Brain microvascular endothelial cell (primary cell): ENCODE measurements around the gene CTAG1B.
A peak's percentile ranks its signal among the peaks of the same experiment; 100 is the strongest.

Experiments
- DNase-seq: peaks from one replicate; pipeline ENCODE4 v3.0.0-alpha.2; 2020
- H3K27ac ChIP-seq: fragments of 250-450 bp; sonication (Bioruptor Pico); 2 replicates; pipeline ENCODE4 v1.5.1; 2020; ENCODE audit warnings: mild to moderate bottlenecking, moderate library complexity
- H3K27me3 ChIP-seq: fragments of 250-450 bp; sonication (Bioruptor Pico); replicated peaks from 2 replicates; pipeline ENCODE4 v1.5.1; 2020; ENCODE audit warnings: mild to moderate bottlenecking
- H3K36me3 ChIP-seq: fragments of 250-450 bp; sonication (Bioruptor Pico); replicated peaks from 2 replicates; pipeline ENCODE4 v1.5.1; 2020; ENCODE audit warnings: mild to moderate bottlenecking
- H3K4me3 ChIP-seq: 2 replicates; pipeline ENCODE4 v1.5.1; 2011; ENCODE audit warnings: low read depth, mild to moderate bottlenecking, control low read depth, low read length, moderate library complexity
- CTCF ChIP-seq: IDR thresholded peaks from 2 replicates; pipeline ENCODE4 v1.5.1; 2011; ENCODE audit warnings: low read depth, mild to moderate bottlenecking, moderate library complexity, low read length, control low read depth, inconsistent platforms; ENCODE audit errors: missing control alignments
- in situ Hi-C: cut with HindIII; loops from 2 replicates; pipeline ENCODE4 v1.10.0; 2017; ENCODE audit warnings: low sequenced_read_pairs, low pct_ligation_motif_present

Gene CTAG1B

GRCh38 chrX:154598656-154599055 is 20.4 kb downstream of the CTAG1B start:
- TF ChIP-seq CTCF = no peak
- no peaks in the 10 kb centered on the region for H3K36me3 ChIP-seq
- in situ Hi-C loops = no loop called here
- no peak overlapping the region for H3K27ac ChIP-seq
- no peak overlapping the region for H3K4me3 ChIP-seq
- no peaks in the 10 kb centered on the region for H3K27me3 ChIP-seq
- no peak for DNase-seq

GRCh38 chrX:154597221-154597620 is 21.9 kb downstream of the CTAG1B start:
- Histone ChIP-seq H3K36me3 (no peaks in the 10 kb centered on the region), H3K27ac (no peak overlapping the region), H3K27me3 (no peaks in the 10 kb centered on the region), H3K4me3 (no peak overlapping the region)
- TF ChIP-seq CTCF = no peak
- DNase-seq = no peak
- in situ Hi-C loops = no loop called here

GRCh38 chrX:154596290-154596929 is 22.7 kb downstream of the CTAG1B start:
- Histone ChIP-seq H3K36me3 (no peaks in the 10 kb centered on the region), H3K27me3 (no peaks in the 10 kb centered on the region), H3K27ac (no peak overlapping the region), H3K4me3 (no peak overlapping the region)
- in situ Hi-C loops = no loop called here
- no peak for TF ChIP-seq CTCF
- peak; percentile 8 for DNase-seq

GRCh38 chrX:154595559-154596249 is 23.4 kb downstream of the CTAG1B start:
- H3K27ac ChIP-seq = no peak overlapping the region
- no peaks in the 10 kb centered on the region for H3K36me3 ChIP-seq
- in situ Hi-C loops = no loop called here
- DNase-seq = no peak
- no peak for TF ChIP-seq CTCF
- H3K27me3 ChIP-seq = no peaks in the 10 kb centered on the region
- H3K4me3 ChIP-seq = no peak overlapping the region

GRCh38 chrX:154594491-154594890 is 24.6 kb downstream of the CTAG1B start:
- no peak for DNase-seq
- H3K27me3 ChIP-seq = no peaks in the 10 kb centered on the region
- H3K27ac ChIP-seq = no peak overlapping the region
- H3K36me3 ChIP-seq = no peaks in the 10 kb centered on the region
- no peak overlapping the region for H3K4me3 ChIP-seq
- in situ Hi-C loops = no loop called here
- TF ChIP-seq CTCF = no peak
